Stimulated activated CD8-positive, alpha-beta memory T cell treated with anti-CD3 and anti-CD28 coated beads, Interleukin-12 subunit alpha, Interleukin-12 subunit beta, amount 100 ng/mL, for 1 hour (primary cell): Measurements from ENCODE around the gene CLEC18C.
"Not testable (repeated sequence)": the region's sequence is repeated elsewhere in the genome, so short reads cannot be mapped to it uniquely, and the experiment has no call there.

Experiments
- DNase-seq: peaks from one replicate; pipeline ENCODE4 v3.0.0-alpha.2; 2020; ENCODE audit warnings: low read depth

The CLEC18C gene

GRCh38 chr16:70173212-70173837 lies at the start of gene CLEC18C:
Gene CLEC18C, plus strand, starts transcription at chr16:70173787. Its CDS starts 492 bp downstream, at chr16:70174279.
- not testable (repeated sequence) for DNase-seq

- not testable (repeated sequence) for DNase-seq
These were observed 49.8 kb upstream of the CLEC18C start for GRCh38 chr16:70123822-70124221.

- not testable (repeated sequence) for DNase-seq
These were observed 47.4 kb upstream of the CLEC18C start for GRCh38 chr16:70126226-70126625.

GRCh38 chr16:70127706-70128105 lies 45.9 kb upstream of the CLEC18C start:
- DNase-seq = not testable (repeated sequence)

DNA sequence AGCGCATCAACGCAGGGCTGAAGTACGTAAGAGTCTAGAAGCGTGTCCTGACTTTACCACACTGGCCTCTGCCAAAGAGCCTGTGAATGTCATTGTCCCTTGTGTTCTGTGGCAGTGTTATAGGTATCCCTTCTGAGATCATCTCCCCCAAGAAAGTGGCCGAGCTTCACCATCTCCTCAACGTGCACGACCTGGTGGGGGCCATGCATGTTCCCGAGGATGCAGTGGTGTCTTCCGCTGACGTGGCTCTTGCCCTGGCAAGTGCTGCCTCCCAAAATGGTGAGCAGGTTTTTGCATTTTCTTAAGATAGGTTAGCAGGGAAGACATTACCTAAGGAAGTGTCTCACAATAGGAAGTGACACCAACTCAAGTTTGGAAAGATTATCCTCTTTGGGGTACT lies 44.7 kb upstream of the CLEC18C start:
- DNase-seq = not testable (repeated sequence)

GRCh38 chr16:70135796-70136195 lies 37.8 kb upstream of the CLEC18C start:
- not testable (repeated sequence) for DNase-seq

DNA sequence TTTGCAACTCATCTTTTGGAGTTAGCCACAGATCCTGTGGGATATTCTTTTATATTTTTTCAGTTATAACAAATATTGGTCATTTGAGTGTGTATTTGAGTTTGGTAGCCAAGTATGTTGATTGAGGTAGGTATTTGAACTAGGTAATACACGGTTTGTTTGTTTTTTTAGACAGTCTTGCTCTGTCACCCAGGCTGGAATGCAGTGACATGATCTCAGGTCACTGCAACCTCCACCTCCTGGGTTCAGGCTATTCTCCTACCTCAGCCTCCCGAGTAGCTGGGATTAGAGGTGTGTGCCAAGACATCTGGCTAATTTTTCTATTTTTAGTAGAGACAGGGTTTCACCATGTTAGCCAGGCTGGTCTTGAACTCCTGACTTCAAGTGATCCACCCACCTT lies 37.0 kb upstream of the CLEC18C start:
- DNase-seq = not testable (repeated sequence)

- DNase-seq = not testable (repeated sequence)
These were observed 30.8 kb upstream of the CLEC18C start for GRCh38 chr16:70142739-70143138.

DNA sequence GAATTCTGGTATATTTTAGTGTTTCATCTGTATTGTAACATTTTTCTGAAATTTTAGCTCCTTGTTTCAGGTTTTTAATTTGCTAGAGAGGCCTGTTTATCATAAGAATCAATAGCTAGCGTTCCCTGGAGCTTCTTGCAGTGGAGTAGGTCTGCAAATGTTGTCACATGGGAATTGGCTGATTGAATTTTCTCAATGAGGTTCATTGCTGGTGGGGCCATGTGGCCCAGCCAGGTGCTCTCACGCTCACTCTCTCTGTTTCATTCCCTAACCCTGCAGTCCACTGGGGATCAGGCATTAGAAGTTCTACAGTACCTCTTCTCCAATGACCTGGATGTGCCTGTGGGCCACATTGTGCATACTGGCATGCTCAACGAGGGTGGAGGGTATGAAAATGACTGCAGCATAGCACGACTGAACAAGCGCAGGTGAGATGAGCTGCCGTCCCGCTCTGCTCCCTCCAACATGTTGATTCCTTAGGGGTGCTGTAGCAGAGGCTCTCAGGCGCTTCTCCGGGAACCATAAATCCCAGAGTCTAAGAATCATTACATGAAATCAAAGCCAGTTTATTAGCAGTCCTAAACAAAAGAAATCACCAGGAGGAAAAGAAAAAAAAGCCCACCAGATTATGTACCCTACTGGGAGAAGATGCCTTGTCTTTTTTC lies 30.2 kb upstream of the CLEC18C start:
- DNase-seq = not testable (repeated sequence)

GRCh38 chr16:70147853-70148252 lies 25.7 kb upstream of the CLEC18C start:
- not testable (repeated sequence) for DNase-seq

- not testable (repeated sequence) for DNase-seq
These were observed 25.1 kb upstream of the CLEC18C start for GRCh38 chr16:70148453-70148852.

- not testable (repeated sequence) for DNase-seq
These were observed 24.3 kb upstream of the CLEC18C start for GRCh38 chr16:70149296-70149695.

DNA sequence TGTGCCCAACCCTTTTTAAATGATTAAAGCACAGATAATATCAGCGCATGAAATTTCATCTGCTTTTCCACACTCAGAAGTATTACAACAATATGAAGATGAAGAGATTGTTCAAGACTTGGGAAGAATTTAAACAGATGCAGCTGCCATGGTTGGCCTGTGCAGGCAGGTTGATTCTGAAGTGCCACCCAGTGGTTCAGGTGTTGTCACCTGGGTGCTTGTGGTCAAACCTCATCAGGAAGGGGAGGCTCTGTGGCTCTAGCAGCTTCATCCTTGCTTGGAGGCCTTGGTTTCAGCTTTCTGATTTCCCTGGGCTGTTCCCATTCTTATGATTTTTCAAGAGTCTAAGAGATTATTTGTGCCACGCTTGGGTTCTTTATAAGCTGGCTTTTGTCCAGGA lies 22.2 kb upstream of the CLEC18C start:
- DNase-seq = no peak

DNA sequence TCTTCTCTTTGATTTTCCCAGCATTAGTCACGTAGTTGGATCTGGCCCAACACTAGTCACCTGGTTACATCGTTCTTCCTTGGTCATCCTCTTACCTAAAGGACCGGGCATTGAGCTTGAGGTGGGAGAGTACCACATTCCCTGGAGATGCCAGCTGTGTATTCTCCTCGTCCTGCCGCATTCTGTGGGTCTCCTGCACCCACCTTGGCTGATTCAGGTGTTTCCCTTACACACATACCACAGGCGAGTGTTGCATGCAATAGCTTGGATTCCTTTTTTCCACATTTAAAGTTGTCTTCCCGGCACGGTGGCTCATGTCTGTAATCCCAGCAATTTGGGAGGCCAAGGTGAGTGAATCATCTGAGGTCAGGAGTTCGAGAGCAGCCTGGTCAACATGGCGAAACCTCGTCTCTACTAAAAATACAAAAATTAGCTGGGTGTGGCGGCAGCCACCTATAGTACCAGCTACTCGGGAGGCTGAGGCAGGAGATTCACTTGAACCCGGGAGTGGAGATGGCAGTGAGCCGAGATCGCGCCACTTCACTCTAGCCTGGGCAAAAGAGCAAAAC lies 21.6 kb upstream of the CLEC18C start:
- no peak for DNase-seq

GRCh38 chr16:70152578-70153302 lies 20.8 kb upstream of the CLEC18C start:
- no peak for DNase-seq

DNA sequence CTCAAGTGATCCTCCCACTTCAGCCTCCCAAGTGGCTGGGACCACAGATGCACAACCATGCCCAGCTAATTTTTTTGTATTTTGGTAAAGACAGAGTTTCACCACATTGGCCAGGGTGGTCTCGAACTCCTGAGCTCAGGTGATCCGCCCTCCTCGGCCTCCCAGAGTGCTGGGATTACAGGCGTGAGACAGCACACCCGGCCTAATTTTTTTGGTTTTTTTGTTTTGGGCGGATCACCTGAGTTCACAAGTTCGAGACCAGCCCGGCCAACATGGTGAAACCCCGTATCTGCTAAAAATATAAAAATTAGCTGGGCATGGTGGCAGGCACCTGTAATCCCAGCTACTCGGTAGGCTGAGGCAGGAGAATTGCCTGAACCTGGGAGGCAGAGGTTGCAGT lies 18.9 kb upstream of the CLEC18C start:
- not testable (repeated sequence) for DNase-seq

DNA sequence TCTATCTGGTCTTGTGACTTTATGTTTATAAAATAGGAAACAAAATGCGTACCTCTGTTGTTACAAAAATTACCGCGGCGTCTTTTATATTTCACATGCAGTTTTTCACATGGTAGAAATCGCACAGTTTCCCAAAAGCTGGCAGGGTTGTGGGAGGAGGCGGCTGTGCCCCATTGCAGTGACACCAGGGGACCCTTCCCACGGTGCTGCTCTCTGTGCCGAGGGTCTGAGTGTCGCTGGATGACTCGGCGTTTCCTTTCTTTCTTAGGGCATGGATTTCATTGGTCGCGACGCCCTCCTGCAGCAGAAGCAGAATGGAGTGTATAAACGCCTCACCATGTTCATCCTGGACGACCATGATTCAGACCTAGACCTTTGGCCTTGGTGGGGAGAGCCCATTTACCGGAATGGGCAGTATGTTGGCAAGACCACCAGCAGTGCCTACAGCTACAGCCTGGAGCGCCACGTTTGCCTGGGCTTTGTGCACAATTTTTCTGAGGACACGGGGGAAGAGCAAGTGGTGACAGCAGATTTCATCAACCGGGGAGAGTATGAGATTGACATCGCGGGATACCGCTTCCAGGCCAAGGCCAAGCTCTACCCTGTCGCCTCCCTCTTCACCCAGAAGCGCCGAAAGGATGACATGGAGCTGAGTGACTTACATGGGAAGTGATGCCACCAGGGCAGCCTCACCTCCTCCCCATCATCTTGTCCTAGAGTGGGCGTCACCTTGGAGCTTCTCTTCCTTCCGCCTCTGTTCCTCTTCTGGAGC lies 17.2 kb upstream of the CLEC18C start:
- no peak for DNase-seq

- DNase-seq = no peak
These were observed 16.5 kb upstream of the CLEC18C start for GRCh38 chr16:70157105-70157476.

GRCh38 chr16:70157477-70158260 lies 15.9 kb upstream of the CLEC18C start:
- DNase-seq = no peak

- DNase-seq = no peak
These were observed 15.2 kb upstream of the CLEC18C start for GRCh38 chr16:70158261-70158939.
